Central memory CD8-positive, alpha-beta T cell (primary cell): ENCODE data around the gene LY9.

Experiments
- ATAC-seq: fragments of 150-1000 bp; cut with Tn5 transposase; replicated peaks from 2 replicates; pipeline ENCODE4 v1.10.0; 2022; ENCODE audit warnings: mild to moderate bottlenecking, moderate FRiP score, moderate number of reproducible peaks; ENCODE audit not compliant: poor library complexity, severe bottlenecking; ENCODE audit errors: extremely low read depth
- DNase-seq, 2 donors: peaks; one replicate each; pipeline ENCODE4 v3.0.0; 2021; ENCODE audit warnings: low spot score in 2 of 2
- H3K27ac Mint-ChIP-seq: one replicate; pipeline ENCODE4 v1.8.0; 2022; ENCODE audit warnings: low read depth, mild to moderate bottlenecking, moderate library complexity, mixed read lengths
- H3K27me3 Mint-ChIP-seq: one replicate; pipeline ENCODE4 v1.8.0; 2022; ENCODE audit warnings: mixed read lengths
- H3K36me3 Mint-ChIP-seq: one replicate; pipeline ENCODE4 v1.8.0; 2022; ENCODE audit warnings: mild to moderate bottlenecking, moderate library complexity, mixed read lengths; ENCODE audit not compliant: insufficient read depth
- H3K4me1 Mint-ChIP-seq: one replicate; pipeline ENCODE4 v1.8.0; 2022; ENCODE audit warnings: mixed read lengths
- H3K4me3 Mint-ChIP-seq: one replicate; pipeline ENCODE4 v1.8.0; 2022; ENCODE audit warnings: mild to moderate bottlenecking, moderate library complexity, mixed read lengths
- H3K9me3 Mint-ChIP-seq: one replicate; pipeline ENCODE4 v1.8.0; 2022; ENCODE audit warnings: mixed read lengths

The LY9 gene

DNA sequence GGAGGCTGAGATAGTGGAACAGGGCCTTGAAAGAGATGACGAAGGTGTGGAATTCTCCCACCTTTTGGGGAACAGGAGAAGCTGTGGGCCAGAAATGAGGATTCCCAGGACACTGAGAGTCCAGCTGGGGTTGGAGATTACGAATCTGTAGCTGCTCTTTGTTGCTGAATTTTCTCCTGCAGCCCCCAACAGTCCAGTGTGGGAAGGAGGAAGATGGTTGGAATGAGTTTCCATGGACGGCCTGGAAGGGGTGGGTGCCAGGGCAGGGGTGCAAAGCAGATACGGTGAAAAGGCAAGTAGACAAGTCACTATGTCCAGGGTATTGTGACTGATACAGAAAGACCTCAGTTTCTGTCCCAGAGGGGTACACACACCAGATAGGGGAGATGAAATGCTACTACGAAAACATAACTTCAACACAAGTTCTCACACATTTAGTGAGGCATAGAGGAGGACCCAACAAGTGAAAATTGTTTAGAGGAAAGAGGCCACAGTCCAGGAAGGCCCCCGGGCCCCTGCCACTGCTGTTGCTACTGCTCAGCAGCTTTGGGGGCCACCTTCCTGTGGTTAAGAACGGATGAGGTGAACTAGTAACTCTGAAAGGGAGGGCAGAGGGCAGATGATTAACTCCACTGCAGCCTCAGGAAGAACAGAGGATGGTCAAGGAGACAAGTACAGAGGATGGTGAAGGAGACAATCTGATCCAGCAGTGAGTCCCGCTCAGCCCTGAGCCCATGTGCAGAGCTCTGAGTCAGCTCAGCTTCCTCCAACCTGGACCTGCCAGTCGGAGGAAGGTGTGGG, 59.4 kb downstream of the LY9 start:
- Mint-ChIP-seq H3K4me1 (peaks cover 38% of the 10 kb centered on the region), H3K36me3 (peaks cover 11% of the 10 kb centered on the region), H3K9me3 (no peaks in the 10 kb centered on the region), H3K4me3 (no peak overlapping the region), H3K27me3 (no peaks in the 10 kb centered on the region), H3K27ac (no peak overlapping the region)
- ATAC-seq, result peak; percentile 80
- peak in 1 of 2 donors; percentile 38 for DNase-seq

- no peak for DNase-seq
- H3K36me3 Mint-ChIP-seq, result peaks cover 11% of the 10 kb centered on the region
- peak overlapping the region; percentile 73 for H3K4me3 Mint-ChIP-seq
Observed at GRCh38 chr1:160858097-160858496, 62.1 kb downstream of the LY9 start.

GRCh38 chr1:160858507-160858906, 62.5 kb downstream of the LY9 start:
- Mint-ChIP-seq H3K4me1 (peaks cover 55% of the 10 kb centered on the region), H3K4me3 (peak overlapping the region; percentile 73)

More at GRCh38 chr1:160858097-160858496, 62.1 kb downstream of the LY9 start:
- ATAC-seq, result no peak
- Mint-ChIP-seq H3K4me1 (peaks cover 55% of the 10 kb centered on the region), H3K27ac (no peak overlapping the region), H3K9me3 (no peaks in the 10 kb centered on the region), H3K27me3 (no peaks in the 10 kb centered on the region)

DNA sequence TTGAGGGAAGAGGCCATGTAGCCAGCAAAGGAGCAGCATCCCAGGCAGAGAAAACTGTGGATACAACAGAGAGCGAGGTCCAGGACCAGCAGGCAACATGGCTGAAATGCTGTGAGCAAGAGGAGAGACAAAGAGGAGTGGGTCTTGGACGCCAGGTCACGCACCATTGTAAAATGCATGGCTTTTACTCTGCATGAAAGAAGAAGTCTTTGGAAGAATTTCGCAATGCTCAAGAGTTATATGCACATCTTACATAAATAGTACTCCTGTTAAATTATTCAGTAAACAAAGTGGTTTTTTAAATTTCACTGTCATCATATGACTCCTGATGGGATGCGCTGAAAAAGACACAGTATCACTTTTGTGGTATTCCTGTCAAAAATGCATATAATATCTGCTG, 63.2 kb downstream of the LY9 start:
- H3K9me3 Mint-ChIP-seq, result no peaks in the 10 kb centered on the region
- peaks cover 55% of the 10 kb centered on the region for H3K4me1 Mint-ChIP-seq
- H3K27me3 Mint-ChIP-seq, result no peaks in the 10 kb centered on the region
- DNase-seq (no peak), ATAC-seq (no peak)
- H3K4me3 Mint-ChIP-seq, result peak overlapping the region; percentile 73
- peaks cover 8% of the 10 kb centered on the region for H3K36me3 Mint-ChIP-seq
- no peak overlapping the region for H3K27ac Mint-ChIP-seq

More at GRCh38 chr1:160858507-160858906, 62.5 kb downstream of the LY9 start:
- H3K27me3 Mint-ChIP-seq, result no peaks in the 10 kb centered on the region
- H3K36me3 Mint-ChIP-seq, result peaks cover 10% of the 10 kb centered on the region
- H3K27ac Mint-ChIP-seq, result no peak overlapping the region
- no peak for ATAC-seq
- DNase-seq, result no peak
- no peaks in the 10 kb centered on the region for H3K9me3 Mint-ChIP-seq

DNA sequence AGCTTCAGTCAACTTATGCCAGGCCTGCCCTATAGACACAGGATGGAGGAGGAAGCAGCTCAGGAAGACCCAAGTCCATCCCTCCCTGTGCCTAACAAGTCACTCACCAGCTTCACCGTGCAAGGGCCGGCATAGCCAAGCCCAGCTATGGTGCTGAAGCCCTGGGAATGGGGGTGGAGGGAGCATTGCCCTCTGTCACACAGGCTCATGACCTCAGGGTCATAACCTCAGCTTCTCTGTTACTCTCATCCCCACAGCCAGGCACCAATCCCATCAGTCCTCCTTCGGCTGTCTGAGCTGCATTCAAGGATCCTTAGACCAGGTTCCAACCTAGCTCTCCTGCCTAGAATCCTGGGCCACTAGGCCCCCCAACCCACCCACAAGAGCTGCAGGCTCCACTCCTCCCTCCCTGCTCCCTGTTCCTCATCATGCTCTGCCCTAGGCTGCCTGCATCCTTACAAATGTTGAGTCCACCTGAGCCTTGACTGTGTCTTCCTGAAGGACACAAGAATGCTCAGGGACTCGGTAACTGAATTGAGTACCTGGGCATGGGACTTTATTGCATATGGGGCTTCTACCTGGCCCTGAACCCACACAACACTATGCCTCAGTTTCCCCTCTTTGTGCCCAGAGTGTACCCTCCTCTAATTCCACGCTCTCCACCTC, 65.0 kb downstream of the LY9 start:
- Mint-ChIP-seq H3K4me3 (peak overlapping the region; percentile 96), H3K27me3 (no peaks in the 10 kb centered on the region), H3K9me3 (no peaks in the 10 kb centered on the region), H3K27ac (peak overlapping the region; percentile 91), H3K4me1 (peaks cover 54% of the 10 kb centered on the region), H3K36me3 (peaks cover 8% of the 10 kb centered on the region)
- no peak for DNase-seq
- no peak for ATAC-seq

DNA sequence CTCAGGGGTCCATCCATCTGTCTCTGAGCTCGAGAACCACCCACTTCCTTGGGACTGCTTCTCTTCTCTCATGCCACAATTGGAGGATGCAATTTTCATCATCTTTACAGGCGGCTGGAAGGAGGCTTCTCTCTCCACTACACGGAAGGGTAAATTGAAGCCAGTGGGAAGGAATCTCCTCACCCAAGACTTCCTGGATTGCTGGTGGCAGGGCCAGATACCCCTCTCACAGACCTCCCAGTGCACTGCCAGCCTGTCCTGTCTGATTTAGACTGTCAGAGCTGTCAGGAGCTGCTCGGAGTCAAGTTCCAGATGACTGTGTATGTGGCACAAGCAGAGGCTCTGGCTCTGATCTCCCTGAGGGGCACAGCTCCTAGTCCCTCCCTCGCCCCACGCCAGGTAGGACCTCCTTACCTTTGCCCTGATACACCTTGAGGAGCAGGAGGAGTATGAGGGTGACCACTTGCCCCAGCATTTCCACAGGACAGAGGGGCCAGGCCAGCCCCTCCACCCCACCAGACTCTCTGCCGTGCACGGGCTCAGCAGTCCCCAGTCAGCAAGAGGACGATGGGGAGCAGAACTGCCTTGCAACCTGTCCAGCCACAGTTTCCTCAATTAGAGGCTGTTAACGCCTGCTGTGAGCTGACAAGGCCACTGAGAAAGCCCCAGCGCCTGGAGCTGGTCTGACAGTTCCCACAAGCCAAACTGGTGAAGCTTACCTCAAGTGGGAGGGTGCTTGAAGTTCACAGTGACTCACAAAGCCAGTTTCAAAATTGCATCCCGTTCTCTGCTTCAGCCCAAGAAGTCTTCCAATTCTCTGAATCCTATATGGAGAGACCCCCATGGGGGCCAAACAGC, 66.5 kb downstream of the LY9 start, which contains the start of gene CD244:
TSS of gene CD244 (minus strand) at position 685 of the 858 bp plus-strand sequence. CDS start at position 475, 210 bp downstream.
- DNase-seq (peak; percentile 46 to 72), ATAC-seq (peak; percentile 95)
- H3K27me3 Mint-ChIP-seq, result no peaks in the 10 kb centered on the region
- peaks cover 54% of the 10 kb centered on the region for H3K4me1 Mint-ChIP-seq
- H3K27ac Mint-ChIP-seq, result peak within 1 kb of the TSS; percentile 91
- H3K4me3 Mint-ChIP-seq, result peak within 1 kb of the TSS; percentile 96
- peaks cover 8% of the 10 kb centered on the region for H3K36me3 Mint-ChIP-seq
- H3K9me3 Mint-ChIP-seq, result no peaks in the 10 kb centered on the region

- Mint-ChIP-seq H3K9me3 (no peaks in the 10 kb centered on the region), H3K27ac (peak overlapping the region; percentile 91), H3K4me3 (peak overlapping the region; percentile 96), H3K27me3 (no peaks in the 10 kb centered on the region), H3K4me1 (peaks cover 56% of the 10 kb centered on the region), H3K36me3 (peaks cover 8% of the 10 kb centered on the region)
- DNase-seq (no peak), ATAC-seq (no peak)
Observed at GRCh38 chr1:160863061-160863773, 67.2 kb downstream of the LY9 start.

GRCh38 chr1:160863774-160864131, 67.8 kb downstream of the LY9 start:
- Mint-ChIP-seq H3K27me3 (no peaks in the 10 kb centered on the region), H3K27ac (peak overlapping the region; percentile 91), H3K9me3 (no peaks in the 10 kb centered on the region), H3K4me3 (peak overlapping the region; percentile 51), H3K36me3 (peaks cover 4% of the 10 kb centered on the region), H3K4me1 (peaks cover 51% of the 10 kb centered on the region)
- DNase-seq (no peak), ATAC-seq (no peak)

- peaks cover 46% of the 10 kb centered on the region for H3K4me1 Mint-ChIP-seq
- H3K4me3 Mint-ChIP-seq, result peak overlapping the region; percentile 51
- H3K36me3 Mint-ChIP-seq, result peaks cover 4% of the 10 kb centered on the region
- H3K27ac Mint-ChIP-seq, result peak overlapping the region; percentile 91
- H3K27me3 Mint-ChIP-seq, result no peaks in the 10 kb centered on the region
- ATAC-seq (no peak), DNase-seq (no peak)
- H3K9me3 Mint-ChIP-seq, result no peaks in the 10 kb centered on the region
Observed at GRCh38 chr1:160864173-160864572, 68.2 kb downstream of the LY9 start.

- Mint-ChIP-seq H3K4me1 (peaks cover 43% of the 10 kb centered on the region), H3K36me3 (peaks cover 4% of the 10 kb centered on the region), H3K4me3 (no peak overlapping the region), H3K27me3 (no peaks in the 10 kb centered on the region), H3K9me3 (no peaks in the 10 kb centered on the region), H3K27ac (no peak overlapping the region)
- no peak for DNase-seq
- ATAC-seq, result no peak
Observed at GRCh38 chr1:160865337-160865736, 69.4 kb downstream of the LY9 start.

DNA sequence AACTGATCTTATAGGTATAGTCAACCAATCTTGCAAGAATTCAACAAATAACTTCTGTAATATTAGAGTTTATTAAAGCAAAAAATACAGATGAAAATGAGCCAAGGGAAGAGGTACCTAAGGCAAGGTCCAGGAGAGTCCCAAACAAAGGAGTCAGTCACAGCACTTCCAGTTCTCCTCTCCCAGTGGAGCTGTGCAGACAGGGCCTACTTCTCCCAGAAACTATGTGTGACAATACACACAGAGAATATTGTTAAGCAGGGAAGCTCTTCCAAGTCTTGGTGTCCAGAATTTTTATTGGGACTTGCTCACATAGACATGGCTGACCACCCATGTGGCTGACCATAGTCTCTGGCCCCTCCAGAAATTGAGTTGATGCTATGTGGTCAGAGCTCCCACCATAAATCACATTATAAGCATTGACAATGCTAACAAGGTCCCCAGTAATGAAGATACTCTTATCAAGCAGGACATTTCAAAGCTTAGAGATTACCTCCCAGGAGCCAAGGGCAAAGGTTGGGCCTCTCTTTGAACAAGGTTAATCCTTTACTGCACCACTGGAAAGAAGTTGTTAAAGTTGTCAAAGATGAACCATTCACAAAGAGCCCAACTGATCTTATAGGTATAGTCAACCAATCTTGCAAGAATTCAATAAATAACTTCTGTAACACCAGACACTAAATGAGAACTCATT, 70.2 kb downstream of the LY9 start:
- DNase-seq, result no peak
- no peak for ATAC-seq
- Mint-ChIP-seq H3K9me3 (no peaks in the 10 kb centered on the region), H3K36me3 (peaks cover 4% of the 10 kb centered on the region), H3K4me1 (peaks cover 35% of the 10 kb centered on the region), H3K4me3 (no peak overlapping the region), H3K27me3 (no peaks in the 10 kb centered on the region), H3K27ac (no peak overlapping the region)
